IMR-90 (cell line): Measurements from ENCODE around the gene RBL2.

Experiments used
- CEBPB ChIP-seq: IDR thresholded peaks from 2 replicates; pipeline ENCODE4 v1.6.1; 2012; ENCODE audit warnings: low read depth, low read length, improper control_type of control experiment
- FOS ChIP-seq: fragments of 150-350 bp; IDR thresholded peaks from 2 replicates; pipeline ENCODE4 v1.6.1; 2016; ENCODE audit warnings: low read depth, low read length
- POLR2A ChIP-seq: IDR thresholded peaks from 2 replicates; pipeline ENCODE4 v1.6.1; 2012; ENCODE audit warnings: mild to moderate bottlenecking, low read depth, low read length
- RAD21 ChIP-seq: IDR thresholded peaks from 2 replicates; pipeline ENCODE4 v1.6.1; 2012; ENCODE audit warnings: low read length, improper control_type of control experiment
- RFX5 ChIP-seq: IDR thresholded peaks from 2 replicates; pipeline ENCODE4 v1.8.0; 2012; ENCODE audit warnings: low read depth, mild to moderate bottlenecking, low read length, moderate library complexity
- SMC3 ChIP-seq: fragments of 150-350 bp; IDR thresholded peaks from 2 replicates; pipeline ENCODE4 v1.6.1; 2016; ENCODE audit warnings: low read depth, mild to moderate bottlenecking, antibody characterized with exemption, low read length, moderate library complexity
- USF2 ChIP-seq: fragments of 150-350 bp; IDR thresholded peaks from 2 replicates; pipeline ENCODE4 v1.6.1; 2017; ENCODE audit warnings: mild to moderate bottlenecking, antibody characterized with exemption, low read length, low read depth
- TF ChIP-seq, protein P1 (sequence below): conservative IDR thresholded peaks from 2 replicates; pipeline ENCODE4 v1.5.1; 2012; ENCODE audit warnings: mild to moderate bottlenecking, low read depth, low read length, improper control_type of control experiment
- TF ChIP-seq, protein P2 (sequence below): fragments of 150-350 bp; IDR thresholded peaks from 2 replicates; pipeline ENCODE4 v1.6.1; 2016; ENCODE audit warnings: low read depth, mild to moderate bottlenecking, low read length, moderate library complexity, borderline replicate concordance

GRCh38 chr16:53428681-53429080, 5.6 kb upstream of the RBL2 start:
- TF ChIP-seq POLR2A (no peak), CEBPB (no peak), SMC3 (no peak), USF2 (no peak), RAD21 (no peak), FOS (no peak), RFX5 (no peak)
- TF ChIP-seq, protein P1, sequence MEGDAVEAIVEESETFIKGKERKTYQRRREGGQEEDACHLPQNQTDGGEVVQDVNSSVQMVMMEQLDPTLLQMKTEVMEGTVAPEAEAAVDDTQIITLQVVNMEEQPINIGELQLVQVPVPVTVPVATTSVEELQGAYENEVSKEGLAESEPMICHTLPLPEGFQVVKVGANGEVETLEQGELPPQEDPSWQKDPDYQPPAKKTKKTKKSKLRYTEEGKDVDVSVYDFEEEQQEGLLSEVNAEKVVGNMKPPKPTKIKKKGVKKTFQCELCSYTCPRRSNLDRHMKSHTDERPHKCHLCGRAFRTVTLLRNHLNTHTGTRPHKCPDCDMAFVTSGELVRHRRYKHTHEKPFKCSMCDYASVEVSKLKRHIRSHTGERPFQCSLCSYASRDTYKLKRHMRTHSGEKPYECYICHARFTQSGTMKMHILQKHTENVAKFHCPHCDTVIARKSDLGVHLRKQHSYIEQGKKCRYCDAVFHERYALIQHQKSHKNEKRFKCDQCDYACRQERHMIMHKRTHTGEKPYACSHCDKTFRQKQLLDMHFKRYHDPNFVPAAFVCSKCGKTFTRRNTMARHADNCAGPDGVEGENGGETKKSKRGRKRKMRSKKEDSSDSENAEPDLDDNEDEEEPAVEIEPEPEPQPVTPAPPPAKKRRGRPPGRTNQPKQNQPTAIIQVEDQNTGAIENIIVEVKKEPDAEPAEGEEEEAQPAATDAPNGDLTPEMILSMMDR, result no peak
- TF ChIP-seq, protein P2, sequence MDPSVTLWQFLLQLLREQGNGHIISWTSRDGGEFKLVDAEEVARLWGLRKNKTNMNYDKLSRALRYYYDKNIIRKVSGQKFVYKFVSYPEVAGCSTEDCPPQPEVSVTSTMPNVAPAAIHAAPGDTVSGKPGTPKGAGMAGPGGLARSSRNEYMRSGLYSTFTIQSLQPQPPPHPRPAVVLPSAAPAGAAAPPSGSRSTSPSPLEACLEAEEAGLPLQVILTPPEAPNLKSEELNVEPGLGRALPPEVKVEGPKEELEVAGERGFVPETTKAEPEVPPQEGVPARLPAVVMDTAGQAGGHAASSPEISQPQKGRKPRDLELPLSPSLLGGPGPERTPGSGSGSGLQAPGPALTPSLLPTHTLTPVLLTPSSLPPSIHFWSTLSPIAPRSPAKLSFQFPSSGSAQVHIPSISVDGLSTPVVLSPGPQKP, result no peak
